ENCODE results near the gene POLD2. TPM values are rescaled to one million over a fixed set of nuclear protein-coding genes. Genes with fewer than 3 reads are reported as not detected.

Gene POLD2
- total and polyA plus RNA-seq, 2 donors (not counting 3 experiments of a cell fraction or from before 2014, with no cell fraction given): 96.5 to 122 TPM

GRCh38 chr7:44077061-44077460, 46.3 kb downstream of the POLD2 start:
- no TSS peak for BruUV-seq (replicated peaks)
- ChIA-PET CTCF (interaction anchor here (1.8 kb wide), 1 partner anchor 28 kb away, joined by 6 read pairs; the partner anchor contains the start of gene AEBP1), POLR2A (no interaction called here)
- TF ChIP-seq, protein P1, sequence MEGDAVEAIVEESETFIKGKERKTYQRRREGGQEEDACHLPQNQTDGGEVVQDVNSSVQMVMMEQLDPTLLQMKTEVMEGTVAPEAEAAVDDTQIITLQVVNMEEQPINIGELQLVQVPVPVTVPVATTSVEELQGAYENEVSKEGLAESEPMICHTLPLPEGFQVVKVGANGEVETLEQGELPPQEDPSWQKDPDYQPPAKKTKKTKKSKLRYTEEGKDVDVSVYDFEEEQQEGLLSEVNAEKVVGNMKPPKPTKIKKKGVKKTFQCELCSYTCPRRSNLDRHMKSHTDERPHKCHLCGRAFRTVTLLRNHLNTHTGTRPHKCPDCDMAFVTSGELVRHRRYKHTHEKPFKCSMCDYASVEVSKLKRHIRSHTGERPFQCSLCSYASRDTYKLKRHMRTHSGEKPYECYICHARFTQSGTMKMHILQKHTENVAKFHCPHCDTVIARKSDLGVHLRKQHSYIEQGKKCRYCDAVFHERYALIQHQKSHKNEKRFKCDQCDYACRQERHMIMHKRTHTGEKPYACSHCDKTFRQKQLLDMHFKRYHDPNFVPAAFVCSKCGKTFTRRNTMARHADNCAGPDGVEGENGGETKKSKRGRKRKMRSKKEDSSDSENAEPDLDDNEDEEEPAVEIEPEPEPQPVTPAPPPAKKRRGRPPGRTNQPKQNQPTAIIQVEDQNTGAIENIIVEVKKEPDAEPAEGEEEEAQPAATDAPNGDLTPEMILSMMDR (IDR thresholded peaks at IDR 0.05; ENCODE audit: extremely low read depth in 1 of 2, insufficient read depth in 1 of 2, low read depth in 1 of 2, low read length in 2 of 2): no peak
- TF ChIP-seq EZH2 (IDR thresholded peaks at IDR 0.05; ENCODE audit: borderline replicate concordance, low read depth, low read length, severe bottlenecking) (no peak), POLR2A (IDR thresholded peaks at IDR 0.05; ENCODE audit: low read depth, low read length) (no peak), JUN (IDR thresholded peaks at IDR 0.05; ENCODE audit: borderline replicate concordance, insufficient read depth, insufficient read length, low read depth) (no peak), MYC (IDR thresholded peaks at IDR 0.05; ENCODE audit: low read depth, low read length) (no peak)
- TF ChIP-seq, protein P2, sequence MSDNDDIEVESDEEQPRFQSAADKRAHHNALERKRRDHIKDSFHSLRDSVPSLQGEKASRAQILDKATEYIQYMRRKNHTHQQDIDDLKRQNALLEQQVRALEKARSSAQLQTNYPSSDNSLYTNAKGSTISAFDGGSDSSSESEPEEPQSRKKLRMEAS (IDR thresholded peaks at IDR 0.05; ENCODE audit: insufficient read depth, insufficient read length): no peak
- intact Hi-C loops (cut with micrococcal nuclease): no loop called here
- no peaks in the 10 kb centered on the region for H3K79me2 ChIP-seq (ENCODE audit: control insufficient read depth, insufficient read depth, low read length)
- no peaks in the 10 kb centered on the region for H3K27me3 ChIP-seq (ENCODE audit: control insufficient read depth in 2 of 2, insufficient read depth in 2 of 2, low read length in 2 of 2)
- H3K9ac ChIP-seq (replicated peaks; ENCODE audit: extremely low read depth, insufficient read depth, low read length): no peak overlapping the region
- no peak overlapping the region for H3K27ac ChIP-seq (ENCODE audit: insufficient read depth, low read depth, low read length)
- no peak for FAIRE-seq
- H3K4me2 ChIP-seq (ENCODE audit: insufficient read depth, low read length): no peak overlapping the region
- H4K20me1 ChIP-seq (replicated peaks; ENCODE audit: control insufficient read depth, extremely low read depth, insufficient read depth, low read length): no peaks in the 10 kb centered on the region
- H3K36me3 ChIP-seq (ENCODE audit: control insufficient read depth in 2 of 2, extremely low read depth in 1 of 2, insufficient read depth in 2 of 2, low read length in 2 of 2): peaks cover 0 to 21% of the 10 kb centered on the region in 2 experiments
- no peak for DNase-seq (ENCODE audit: low read depth, low spot score)
- H3K4me3 ChIP-seq (replicated peaks in 1 of 3; ENCODE audit: insufficient read depth in 1 of 3, low read depth in 1 of 3, low read length in 3 of 3): no peak overlapping the region
- H3K4me1 ChIP-seq (ENCODE audit: control insufficient read depth, extremely low read depth, insufficient read depth, low read length): peaks cover 30% of the 10 kb centered on the region
- dilution Hi-C loops (cut with MboI; ENCODE audit: extremely low pct_ligation_motif_present, low sequenced_read_pairs): no loop called here
- no peak overlapping the region for H2AFZ ChIP-seq (ENCODE audit: low read depth, low read length)
- H3K9me3 ChIP-seq (replicated peaks; ENCODE audit: control insufficient read depth, insufficient read depth, low read length): no peaks in the 10 kb centered on the region
- no peaks in the 10 kb centered on the region for H3K9me1 ChIP-seq (replicated peaks; ENCODE audit: control insufficient read depth, extremely low read depth, insufficient read depth, low read length)
